HEK293 (cell line): ENCODE data around the gene MSI2.

Experiments
- CTCF ChIA-PET: fragments of 350-600 bp; formaldehyde crosslinking; extraction: SDS; loops from one replicate; lab custom pipeline; 2021; ENCODE audit warnings: antibody characterized with exemption; lab: Yijun Ruan, JAX
- POLR2A ChIA-PET: fragments of 300-600 bp; formaldehyde crosslinking; extraction: SDS; loops from one replicate; lab custom pipeline; 2020; ENCODE audit warnings: antibody characterized with exemption, inconsistent platforms; lab: Yijun Ruan, JAX
- H3K27ac ChIP-seq: fragments of 200-500 bp; sonication (Bioruptor generic); 2 replicates; pipeline ENCODE4 v1.5.1; 2014; ENCODE audit warnings: low read depth, low read length, control low read depth, inconsistent platforms; ENCODE audit errors: extremely low read depth
- H3K36me3 ChIP-seq, 2 experiments: fragments of 200-500 bp in 1 of 2; sonication (Bioruptor generic) in 1 of 2; 1 replicate in 1 of 2; 2 replicates in 1 of 2; pipeline ENCODE4 v1.5.1; 2014 to 2017; ENCODE audit warnings: inconsistent platforms in 2 of 2, low read length in 2 of 2; ENCODE audit not compliant: control insufficient read depth in 2 of 2, insufficient read depth in 1 of 2
- H3K4me1 ChIP-seq: fragments of 200-500 bp; sonication (Bioruptor generic); 2 replicates; pipeline ENCODE4 v1.5.1; 2014; ENCODE audit warnings: mild to moderate bottlenecking, low read length, inconsistent platforms; ENCODE audit not compliant: control insufficient read depth, insufficient read depth
- H3K4me3 ChIP-seq: 2 replicates; pipeline ENCODE4 v1.5.1; 2011; ENCODE audit warnings: low read depth, mild to moderate bottlenecking, control low read depth, low read length, moderate library complexity
- H3K9me3 ChIP-seq: fragments of 200-500 bp; sonication (Bioruptor generic); 2 replicates; pipeline ENCODE4 v1.5.1; 2014; ENCODE audit warnings: low read depth, low read length, inconsistent platforms; ENCODE audit not compliant: control insufficient read depth, insufficient read depth
- SP3 ChIP-seq: fragments of 450-650 bp; formaldehyde crosslinking; IDR thresholded peaks from 2 replicates; pipeline ENCODE4 v1.5.1; 2016; ENCODE audit warnings: missing biosample characterization, missing genetic modification characterization
- SP7 ChIP-seq: fragments of 450-650 bp; formaldehyde crosslinking; IDR thresholded peaks from 2 replicates; pipeline ENCODE4 v1.5.1; 2016; ENCODE audit warnings: missing biosample characterization, missing genetic modification characterization
- ZEB2 ChIP-seq: fragments of 450-650 bp; formaldehyde crosslinking; IDR thresholded peaks from 2 replicates; pipeline ENCODE4 v1.5.1; 2016; ENCODE audit warnings: missing biosample characterization, missing genetic modification characterization
- ZNF10 ChIP-seq: fragments of 450-650 bp; formaldehyde crosslinking; IDR thresholded peaks from 2 replicates; pipeline ENCODE4 v1.5.1; 2017; ENCODE audit warnings: missing biosample characterization, missing genetic modification characterization
- ZNF133 ChIP-seq: fragments of 450-650 bp; formaldehyde crosslinking; IDR thresholded peaks from 2 replicates; pipeline ENCODE4 v1.5.1; 2016; ENCODE audit warnings: missing biosample characterization, missing genetic modification characterization
- ZNF146 ChIP-seq: fragments of 450-650 bp; formaldehyde crosslinking; IDR thresholded peaks from 2 replicates; pipeline ENCODE4 v1.5.1; 2016; ENCODE audit warnings: missing biosample characterization, missing genetic modification characterization
- ZNF2 ChIP-seq: fragments of 450-650 bp; formaldehyde crosslinking; IDR thresholded peaks from 2 replicates; pipeline ENCODE4 v1.5.1; 2016; ENCODE audit warnings: missing biosample characterization, missing genetic modification characterization
- ZNF239 ChIP-seq: fragments of 450-650 bp; formaldehyde crosslinking; IDR thresholded peaks from 2 replicates; pipeline ENCODE4 v1.5.1; 2016; ENCODE audit warnings: missing biosample characterization, missing genetic modification characterization
- ZNF292 ChIP-seq: fragments of 450-650 bp; formaldehyde crosslinking; IDR thresholded peaks from 2 replicates; pipeline ENCODE4 v1.5.1; 2016; ENCODE audit warnings: low read depth, missing biosample characterization, missing genetic modification characterization, borderline replicate concordance
- ZNF324 ChIP-seq: fragments of 450-650 bp; formaldehyde crosslinking; IDR thresholded peaks from 2 replicates; pipeline ENCODE4 v1.5.1; 2016; ENCODE audit warnings: missing biosample characterization, missing genetic modification characterization
- ZNF335 ChIP-seq: fragments of 450-650 bp; formaldehyde crosslinking; conservative IDR thresholded peaks from 2 replicates; pipeline ENCODE4 v1.5.1; 2016; ENCODE audit warnings: missing biosample characterization, missing genetic modification characterization
- ZNF341 ChIP-seq: fragments of 450-650 bp; formaldehyde crosslinking; IDR thresholded peaks from 2 replicates; pipeline ENCODE4; 2016; ENCODE audit warnings: low read depth, missing biosample characterization, missing genetic modification characterization
- ZNF416 ChIP-seq: fragments of 450-650 bp; formaldehyde crosslinking; IDR thresholded peaks from 2 replicates; pipeline ENCODE4 v1.5.1; 2016; ENCODE audit warnings: missing biosample characterization, missing genetic modification characterization
- ZNF596 ChIP-seq: fragments of 450-650 bp; IDR thresholded peaks from 2 replicates; pipeline ENCODE4 v1.5.0; 2018; ENCODE audit warnings: missing biosample characterization, mild to moderate bottlenecking, missing genetic modification characterization, moderate library complexity
- ZNF629 ChIP-seq: fragments of 450-650 bp; formaldehyde crosslinking; IDR thresholded peaks from 2 replicates; pipeline ENCODE4 v1.5.1; 2017; ENCODE audit warnings: missing biosample characterization, missing genetic modification characterization
- ZNF776 ChIP-seq: fragments of 450-650 bp; formaldehyde crosslinking; IDR thresholded peaks from 2 replicates; pipeline ENCODE4 v1.5.0; 2017; ENCODE audit warnings: missing biosample characterization, missing genetic modification characterization, borderline replicate concordance
- ZNF843 ChIP-seq: fragments of 450-650 bp; formaldehyde crosslinking; IDR thresholded peaks from 2 replicates; pipeline ENCODE4 v1.5.1; 2016; ENCODE audit warnings: missing biosample characterization, missing genetic modification characterization
- ZSCAN18 ChIP-seq: fragments of 450-650 bp; formaldehyde crosslinking; IDR thresholded peaks from 2 replicates; pipeline ENCODE4 v1.5.1; 2016; ENCODE audit warnings: missing biosample characterization, missing genetic modification characterization
- TF ChIP-seq, protein P1 (sequence below): fragments of 450-650 bp; formaldehyde crosslinking; IDR thresholded peaks from 2 replicates; pipeline ENCODE4 v1.5.1; 2016; ENCODE audit warnings: missing biosample characterization, missing genetic modification characterization

The MSI2 gene

GRCh38 chr17:57609125-57609877 lies 353.0 kb downstream of the MSI2 start:
- Histone ChIP-seq H3K4me1 (peaks cover 25% of the 10 kb centered on the region), H3K36me3 (no peaks in the 10 kb centered on the region), H3K4me3 (no peak overlapping the region)
- no peak for TF ChIP-seq ZNF2
- TF ChIP-seq ZNF341 (tag by site-specific recombination): peak; percentile 62
- TF ChIP-seq, all 188 proteins: peak for 1
- POLR2A ChIA-PET: no interaction called here
- H3K9me3 ChIP-seq: no peaks in the 10 kb centered on the region
- H3K27ac ChIP-seq: no peak overlapping the region
- CTCF ChIA-PET: interaction anchor here (1.3 to 2.0 kb wide), 2 partner anchors 11 to 62 kb away, joined by 7 to 8 read pairs; no protein-coding TSS in a partner anchor

DNA sequence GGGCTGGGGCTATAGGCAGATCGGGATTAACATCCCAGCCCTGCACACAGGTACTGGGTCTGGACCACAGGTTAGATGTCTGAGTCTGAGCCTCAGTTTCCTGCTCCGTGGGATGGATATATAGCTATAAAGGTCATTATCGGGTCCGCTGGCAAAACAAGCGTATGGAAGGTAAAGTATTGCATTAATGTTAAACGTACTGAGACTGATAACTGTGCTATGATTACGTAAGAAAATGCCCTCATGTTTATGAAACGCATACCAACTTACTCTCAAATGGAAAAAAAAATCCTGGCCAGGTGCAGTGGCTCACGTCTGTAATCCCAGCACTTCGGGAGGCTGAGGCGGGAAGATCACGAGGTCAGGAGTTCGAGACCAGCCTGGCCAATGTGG lies 353.6 kb downstream of the MSI2 start:
- Histone ChIP-seq H3K4me3 (no peak overlapping the region), H3K27ac (no peak overlapping the region), H3K36me3 (no peaks in the 10 kb centered on the region), H3K4me1 (peaks cover 19% of the 10 kb centered on the region), H3K9me3 (no peaks in the 10 kb centered on the region)
- POLR2A ChIA-PET: interaction anchor here (0.7 kb wide), 1 partner anchor 455 kb away, joined by 5 read pairs; no protein-coding TSS in a partner anchor
- CTCF ChIA-PET: interaction anchor here (0.6 to 2.0 kb wide), 3 partner anchors 12 to 490 kb away, joined by 3 to 8 read pairs (median 7); no protein-coding TSS in a partner anchor
- no peak for TF ChIP-seq ZSCAN18
- TF ChIP-seq, protein P1, sequence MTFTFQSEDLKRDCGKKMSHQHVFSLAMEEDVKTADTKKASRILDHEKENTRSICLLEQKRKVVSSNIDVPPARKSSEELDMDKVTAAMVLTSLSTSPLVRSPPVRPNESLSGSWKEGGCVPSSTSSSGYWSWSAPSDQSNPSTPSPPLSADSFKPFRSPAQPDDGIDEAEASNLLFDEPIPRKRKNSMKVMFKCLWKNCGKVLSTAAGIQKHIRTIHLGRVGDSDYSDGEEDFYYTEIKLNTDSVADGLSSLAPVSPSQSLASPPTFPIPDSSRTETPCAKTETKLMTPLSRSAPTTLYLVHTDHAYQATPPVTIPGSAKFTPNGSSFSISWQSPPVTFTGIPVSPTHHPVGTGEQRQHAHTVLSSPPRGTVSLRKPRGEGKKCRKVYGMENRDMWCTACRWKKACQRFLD (tag by site-specific recombination): no peak
- no peak for TF ChIP-seq SP3 (tag by site-specific recombination)
- no peak for TF ChIP-seq ZNF629 (tag by site-specific recombination)
- no peak for TF ChIP-seq ZNF146 (tag by site-specific recombination)
- TF ChIP-seq ZNF335 (tag by site-specific recombination): no peak
- no peak for TF ChIP-seq ZNF133 (tag by site-specific recombination)
- no peak for TF ChIP-seq ZNF239
- TF ChIP-seq ZNF596: no peak
- no peak for TF ChIP-seq ZNF324 (tag by site-specific recombination)
- no peak for TF ChIP-seq ZEB2 (tag by site-specific recombination)
- no peak for TF ChIP-seq ZNF10 (tag by site-specific recombination)
- TF ChIP-seq ZNF292 (tag by site-specific recombination): no peak
- TF ChIP-seq SP7 (tag by site-specific recombination): no peak
- no peak for TF ChIP-seq ZNF843 (tag by site-specific recombination)
- TF ChIP-seq ZNF776 (tag by site-specific recombination): no peak
- no peak for TF ChIP-seq ZNF416 (tag by site-specific recombination)
